Measurements from ENCODE around the gene TENM3. TPM values are rescaled to one million over a fixed set of nuclear protein-coding genes. Genes with fewer than 3 reads are reported as not detected.
A peak's percentile ranks its signal among the peaks of the same experiment; 100 is the strongest.
"Not testable (repeated sequence)": the region's sequence is repeated elsewhere in the genome, so short reads cannot be mapped to it uniquely, and the experiment has no call there.

The TENM3 gene
- total and polyA plus RNA-seq, 5 donors from 2014 or later = not detected

DNA sequence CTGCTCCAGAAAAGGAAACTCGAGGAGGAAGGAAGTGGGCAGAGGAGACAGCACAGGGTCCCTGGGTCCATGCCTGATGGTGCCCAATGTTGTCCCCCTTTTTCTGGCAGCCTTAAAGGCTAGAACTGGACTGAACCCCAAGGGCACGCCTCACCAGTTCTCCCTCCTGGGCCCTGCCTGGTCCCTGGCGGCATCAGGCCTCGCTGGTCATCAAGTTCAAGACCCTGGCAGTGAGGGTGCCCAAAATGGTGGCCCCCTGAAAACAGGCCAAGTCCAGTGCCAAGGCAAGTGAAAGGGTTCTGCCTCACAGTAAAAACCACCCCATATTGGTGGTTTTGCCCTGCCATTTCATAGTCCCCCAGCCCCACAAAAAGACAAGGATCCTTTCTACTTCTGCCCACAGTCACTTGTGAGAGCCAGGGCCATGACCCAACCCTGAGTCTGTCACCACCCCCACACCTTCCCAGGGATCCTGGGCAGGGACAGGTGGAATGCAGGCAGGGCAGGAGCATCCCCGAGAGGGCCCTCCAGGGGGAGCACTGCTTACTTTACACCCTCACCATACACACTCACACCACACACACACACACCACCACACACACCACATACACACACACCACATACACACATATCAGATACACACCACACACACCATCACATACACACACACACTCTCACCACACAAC, 566.4 kb downstream of the TENM3 start:
- H3K27me3 ChIP-seq (ENCODE audit: control insufficient read depth, insufficient read depth, low read length) = no peaks in the 10 kb centered on the region
- H3K36me3 ChIP-seq (ENCODE audit: control insufficient read depth, insufficient read depth, low read length) = no peaks in the 10 kb centered on the region
- DNase-seq (peak in 1 of 3 donors; percentile 9), ATAC-seq (ENCODE audit: low read depth in 2 of 2) (no peak)
- peaks cover 0 to 13% (median 7%) of the 10 kb centered on the region in 4 donors for H3K4me1 Mint-ChIP-seq
- H3K9me3 Mint-ChIP-seq = peaks cover 0 to 12% (median 2%) of the 10 kb centered on the region in 7 donors
- peaks cover 0 to 3% of the 10 kb centered on the region in 2 experiments for H3K9me3 ChIP-seq (ENCODE audit: control insufficient read depth in 2 of 2, low read length in 2 of 2)
- H3K27ac Mint-ChIP-seq = peak overlapping the region in 2 of 3 donors; percentile 48 to 76
- H3K4me1 ChIP-seq (ENCODE audit: control insufficient read depth, insufficient read depth, low read length, poor library complexity, severe bottlenecking) = peaks cover 13% of the 10 kb centered on the region
- H3K27ac ChIP-seq (ENCODE audit: insufficient read depth, low read length, poor library complexity, severe bottlenecking) = no peak overlapping the region
- H3K27me3 Mint-ChIP-seq = no peaks in the 10 kb centered on the region
- no peaks in the 10 kb centered on the region for H3K36me3 Mint-ChIP-seq
- no peak overlapping the region for H3K4me3 ChIP-seq (ENCODE audit: low read depth, low read length)
- peak overlapping the region in 2 of 4 donors; percentile 4 to 71 for H3K4me3 Mint-ChIP-seq

DNA sequence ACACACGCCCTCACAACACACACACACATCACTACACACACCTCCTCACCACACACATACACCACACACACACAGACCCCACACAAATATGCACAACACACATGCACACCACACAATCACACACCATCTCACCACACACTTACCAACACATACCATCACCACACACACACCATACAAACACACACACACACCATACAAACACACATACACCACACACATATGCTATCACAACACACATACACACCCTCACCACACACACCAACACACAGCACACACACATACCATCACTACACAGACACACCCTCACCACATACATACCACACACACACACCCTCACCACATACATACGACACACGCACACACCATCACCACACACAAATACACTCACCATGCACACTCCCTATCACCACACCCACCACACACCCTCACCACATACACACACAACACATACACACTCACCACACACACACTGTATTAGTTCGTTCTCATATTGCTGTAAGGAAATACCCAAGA, 567.0 kb downstream of the TENM3 start:
- Histone ChIP-seq H3K4me1 (ENCODE audit: control insufficient read depth, insufficient read depth, low read length, poor library complexity, severe bottlenecking) (peaks cover 13% of the 10 kb centered on the region), H3K4me3 (ENCODE audit: low read depth, low read length) (no peak overlapping the region), H3K27ac (ENCODE audit: insufficient read depth, low read length, poor library complexity, severe bottlenecking) (no peak overlapping the region), H3K27me3 (ENCODE audit: control insufficient read depth, insufficient read depth, low read length) (no peaks in the 10 kb centered on the region), H3K36me3 (ENCODE audit: control insufficient read depth, insufficient read depth, low read length) (no peaks in the 10 kb centered on the region), H3K9me3 (ENCODE audit: control insufficient read depth in 2 of 2, low read length in 2 of 2) (peaks cover 0 to 3% of the 10 kb centered on the region in 2 experiments)
- no peaks in the 10 kb centered on the region for H3K36me3 Mint-ChIP-seq
- H3K9me3 Mint-ChIP-seq = peaks cover 0 to 12% (median 2%) of the 10 kb centered on the region in 7 donors
- H3K4me1 Mint-ChIP-seq = peaks cover 0 to 13% (median 7%) of the 10 kb centered on the region in 4 donors
- no peaks in the 10 kb centered on the region for H3K27me3 Mint-ChIP-seq
- H3K4me3 Mint-ChIP-seq = no peak overlapping the region
- DNase-seq (no peak), ATAC-seq (ENCODE audit: low read depth in 2 of 2) (no peak)
- H3K27ac Mint-ChIP-seq = no peak overlapping the region

DNA sequence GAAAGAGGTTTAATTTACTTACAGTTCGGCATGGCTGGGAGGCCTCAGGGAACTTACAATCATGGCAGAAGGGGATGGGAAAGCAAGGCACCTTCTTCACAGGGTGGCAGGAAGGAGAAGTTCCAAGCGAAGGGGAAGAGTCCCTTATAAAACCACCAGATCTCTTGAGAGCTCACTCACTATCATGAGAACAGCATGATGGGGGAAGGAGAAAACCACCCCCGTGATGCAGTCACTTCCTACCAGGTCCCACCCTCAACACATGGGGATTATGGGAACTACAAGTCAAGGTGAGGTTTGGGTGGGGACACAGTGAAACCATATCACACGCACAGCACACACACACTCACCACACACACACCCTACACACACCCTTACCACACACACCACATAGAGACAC, 569.7 kb downstream of the TENM3 start:
- Mint-ChIP-seq H3K36me3 (no peaks in the 10 kb centered on the region), H3K4me3 (no peak overlapping the region), H3K27me3 (no peaks in the 10 kb centered on the region), H3K9me3 (peaks cover 0 to 12% (median 2%) of the 10 kb centered on the region in 7 donors), H3K27ac (no peak overlapping the region), H3K4me1 (peaks cover 0 to 9% (median 3%) of the 10 kb centered on the region in 4 donors)
- Histone ChIP-seq H3K36me3 (ENCODE audit: control insufficient read depth, insufficient read depth, low read length) (no peaks in the 10 kb centered on the region), H3K4me3 (ENCODE audit: low read depth, low read length) (no peak overlapping the region), H3K27ac (ENCODE audit: insufficient read depth, low read length, poor library complexity, severe bottlenecking) (no peak overlapping the region), H3K9me3 (ENCODE audit: control insufficient read depth in 2 of 2, low read length in 2 of 2) (peaks cover 0 to 3% of the 10 kb centered on the region in 2 experiments), H3K27me3 (ENCODE audit: control insufficient read depth, insufficient read depth, low read length) (no peaks in the 10 kb centered on the region), H3K4me1 (ENCODE audit: control insufficient read depth, insufficient read depth, low read length, poor library complexity, severe bottlenecking) (peaks cover 9% of the 10 kb centered on the region)
- ATAC-seq (ENCODE audit: low read depth in 2 of 2) = no peak
- no peak for DNase-seq

DNA sequence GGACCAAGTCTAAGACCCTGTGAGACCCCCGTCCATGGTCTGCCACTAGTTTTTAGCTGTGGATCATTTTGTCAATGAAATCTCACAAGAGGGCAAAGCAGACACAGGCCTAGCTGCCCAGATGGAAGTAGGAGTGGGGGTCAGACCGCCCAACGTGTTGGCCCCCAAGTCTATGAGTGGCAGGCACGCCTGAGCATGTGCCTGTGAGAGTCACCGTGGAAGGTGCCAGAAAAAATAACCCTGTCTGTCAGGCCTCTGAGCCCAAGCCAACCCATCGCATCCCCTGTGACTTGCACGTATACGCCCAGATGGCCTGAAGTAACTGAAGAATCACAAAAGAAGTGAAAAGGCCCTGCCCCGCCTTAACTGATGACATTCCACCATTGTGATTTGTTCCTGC, 570.9 kb downstream of the TENM3 start:
- not testable (repeated sequence) for H3K27ac ChIP-seq (ENCODE audit: insufficient read depth, low read length, poor library complexity, severe bottlenecking); H3K27me3 Mint-ChIP-seq; H3K36me3 Mint-ChIP-seq; H3K4me1 Mint-ChIP-seq; H3K36me3 ChIP-seq (ENCODE audit: control insufficient read depth, insufficient read depth, low read length); H3K9me3 ChIP-seq (ENCODE audit: control insufficient read depth in 2 of 2, low read length in 2 of 2); H3K4me3 ChIP-seq (ENCODE audit: low read depth, low read length); ATAC-seq (ENCODE audit: low read depth in 2 of 2); H3K27ac Mint-ChIP-seq; H3K4me3 Mint-ChIP-seq; H3K27me3 ChIP-seq (ENCODE audit: control insufficient read depth, insufficient read depth, low read length); DNase-seq; H3K4me1 ChIP-seq (ENCODE audit: control insufficient read depth, insufficient read depth, low read length, poor library complexity, severe bottlenecking)
- H3K9me3 Mint-ChIP-seq = peaks cover 0 to 12% (median 2%) of the 10 kb centered on the region in 7 donors

DNA sequence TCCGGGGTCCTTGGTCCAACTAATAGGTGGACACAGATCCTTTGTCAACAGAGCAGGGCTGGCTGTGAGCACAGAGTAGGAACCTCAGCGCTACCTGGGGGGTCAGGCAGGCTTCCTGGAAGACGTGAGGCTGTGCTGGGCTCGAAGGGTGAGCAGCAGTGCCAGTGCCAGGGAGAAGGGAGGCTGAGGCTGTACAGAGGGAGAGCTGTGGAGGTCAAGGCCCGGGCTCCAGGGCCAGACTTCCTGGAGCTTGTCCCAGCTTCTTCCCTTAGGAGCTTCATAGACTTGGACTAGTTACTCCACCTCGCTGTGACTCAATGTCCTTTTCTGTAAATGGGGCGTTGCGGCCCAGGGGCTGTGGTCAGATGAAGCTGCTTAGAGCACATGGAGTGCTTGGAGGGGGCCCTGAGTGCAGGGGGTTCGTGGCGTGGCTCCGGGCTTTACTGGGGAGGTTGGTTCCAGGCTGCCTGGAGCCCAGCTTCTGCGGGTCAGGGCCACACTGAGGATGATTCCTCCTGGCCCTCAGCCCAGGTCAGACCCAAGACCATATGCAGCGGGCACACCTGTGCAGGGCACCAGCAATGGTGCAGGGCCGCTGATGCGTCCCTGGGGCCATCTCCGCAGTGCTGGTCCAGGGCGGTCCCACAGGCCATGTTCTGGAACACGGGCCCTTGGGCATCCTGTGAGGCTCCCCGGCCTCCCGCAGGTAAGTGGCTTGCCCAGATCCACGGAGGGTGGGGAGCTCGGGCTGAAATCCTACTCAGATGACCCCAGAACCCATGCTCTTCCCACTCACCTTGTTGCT, 575.9 kb downstream of the TENM3 start:
- Mint-ChIP-seq H3K9me3 (no peaks in the 10 kb centered on the region), H3K27ac (no peak overlapping the region), H3K36me3 (no peaks in the 10 kb centered on the region), H3K4me3 (no peak overlapping the region), H3K4me1 (no peaks in the 10 kb centered on the region), H3K27me3 (no peaks in the 10 kb centered on the region)
- H3K36me3 ChIP-seq (ENCODE audit: control insufficient read depth, insufficient read depth, low read length) = no peaks in the 10 kb centered on the region
- no peak for ATAC-seq (ENCODE audit: low read depth in 2 of 2)
- H3K27ac ChIP-seq (ENCODE audit: insufficient read depth, low read length, poor library complexity, severe bottlenecking) = no peak overlapping the region
- DNase-seq = no peak
- no peaks in the 10 kb centered on the region for H3K27me3 ChIP-seq (ENCODE audit: control insufficient read depth, insufficient read depth, low read length)
- H3K4me1 ChIP-seq (ENCODE audit: control insufficient read depth, insufficient read depth, low read length, poor library complexity, severe bottlenecking) = no peaks in the 10 kb centered on the region
- H3K4me3 ChIP-seq (ENCODE audit: low read depth, low read length) = no peak overlapping the region
- no peaks in the 10 kb centered on the region for H3K9me3 ChIP-seq (ENCODE audit: control insufficient read depth in 2 of 2, low read length in 2 of 2)

DNA sequence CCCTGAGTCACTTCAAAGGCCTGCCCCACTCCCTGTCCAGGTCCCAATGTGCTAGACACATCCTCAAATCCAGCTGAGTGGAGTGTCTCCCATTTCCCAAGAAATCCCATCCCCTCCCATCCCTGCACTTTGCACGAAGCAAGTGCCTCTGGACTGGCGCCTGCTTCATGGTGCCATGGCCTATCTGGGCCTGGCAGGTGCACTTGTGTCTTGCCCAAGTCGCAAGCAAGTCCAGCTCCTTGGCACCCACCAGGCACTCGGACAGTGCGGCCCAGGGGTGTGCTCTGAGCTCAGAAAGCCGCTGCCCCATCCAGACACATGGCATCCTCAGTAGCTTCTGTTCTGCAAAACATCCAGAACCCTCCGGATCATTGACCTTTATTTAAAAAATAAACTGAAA, 576.5 kb downstream of the TENM3 start:
- Mint-ChIP-seq H3K27me3 (no peaks in the 10 kb centered on the region), H3K4me1 (no peaks in the 10 kb centered on the region), H3K27ac (no peak overlapping the region), H3K4me3 (no peak overlapping the region), H3K36me3 (no peaks in the 10 kb centered on the region), H3K9me3 (no peaks in the 10 kb centered on the region)
- H3K4me3 ChIP-seq (ENCODE audit: low read depth, low read length) = no peak overlapping the region
- no peaks in the 10 kb centered on the region for H3K36me3 ChIP-seq (ENCODE audit: control insufficient read depth, insufficient read depth, low read length)
- H3K27me3 ChIP-seq (ENCODE audit: control insufficient read depth, insufficient read depth, low read length) = no peaks in the 10 kb centered on the region
- H3K27ac ChIP-seq (ENCODE audit: insufficient read depth, low read length, poor library complexity, severe bottlenecking) = no peak overlapping the region
- H3K4me1 ChIP-seq (ENCODE audit: control insufficient read depth, insufficient read depth, low read length, poor library complexity, severe bottlenecking) = no peaks in the 10 kb centered on the region
- ATAC-seq (ENCODE audit: low read depth in 2 of 2) = no peak
- DNase-seq = no peak
- no peaks in the 10 kb centered on the region for H3K9me3 ChIP-seq (ENCODE audit: control insufficient read depth in 2 of 2, low read length in 2 of 2)

DNA sequence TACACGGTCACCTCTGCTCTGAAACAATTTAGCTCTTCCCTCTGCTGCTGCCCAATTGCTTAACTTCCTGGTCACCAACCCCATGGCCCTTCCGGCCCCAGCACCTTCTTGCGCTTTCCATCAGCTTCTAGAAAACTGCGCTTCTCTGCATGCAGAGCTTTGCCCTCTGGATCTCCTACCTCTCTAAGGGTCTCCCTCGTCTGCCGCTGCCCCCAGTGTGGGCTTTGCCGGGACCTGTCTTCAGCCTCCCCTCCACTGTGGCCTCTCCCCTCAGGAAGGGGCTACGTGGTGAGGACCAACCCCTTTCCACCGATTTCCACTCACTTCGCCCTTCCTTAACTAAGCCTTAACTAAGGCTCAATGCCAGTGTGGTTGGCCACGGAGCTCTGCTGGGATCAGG, 579.4 kb downstream of the TENM3 start:
- no peak for DNase-seq
- Mint-ChIP-seq H3K4me3 (no peak overlapping the region), H3K9me3 (no peaks in the 10 kb centered on the region), H3K27me3 (peaks cover 7% of the 10 kb centered on the region), H3K27ac (no peak overlapping the region), H3K4me1 (peaks cover 0 to 5% (median 0%) of the 10 kb centered on the region in 4 donors), H3K36me3 (no peaks in the 10 kb centered on the region)
- no peak for ATAC-seq (ENCODE audit: low read depth in 2 of 2)
- no peaks in the 10 kb centered on the region for H3K4me1 ChIP-seq (ENCODE audit: control insufficient read depth, insufficient read depth, low read length, poor library complexity, severe bottlenecking)
- H3K4me3 ChIP-seq (ENCODE audit: low read depth, low read length) = no peak overlapping the region
- no peaks in the 10 kb centered on the region for H3K36me3 ChIP-seq (ENCODE audit: control insufficient read depth, insufficient read depth, low read length)
- H3K27ac ChIP-seq (ENCODE audit: insufficient read depth, low read length, poor library complexity, severe bottlenecking) = no peak overlapping the region
- no peaks in the 10 kb centered on the region for H3K9me3 ChIP-seq (ENCODE audit: control insufficient read depth in 2 of 2, low read length in 2 of 2)
- no peaks in the 10 kb centered on the region for H3K27me3 ChIP-seq (ENCODE audit: control insufficient read depth, insufficient read depth, low read length)
